Endothelial cell of umbilical vein (primary cell): ENCODE measurements around the gene OXSR1.

ENCODE experiments used
- CTCF ChIP-seq, 2 donors: IDR thresholded peaks; 1 replicate in 1 of 2; 2 replicates in 1 of 2; pipeline ENCODE4 v1.5.1; 2011; ENCODE audit warnings: low read length in 2 of 2, mild to moderate bottlenecking in 2 of 2, moderate library complexity in 2 of 2, control low read depth in 1 of 2, inconsistent platforms in 1 of 2, low read depth in 1 of 2; ENCODE audit not compliant: insufficient read depth in 1 of 2; ENCODE audit errors: extremely low read depth in 1 of 2
- EZH2 ChIP-seq: IDR thresholded peaks from 2 replicates; pipeline ENCODE4 v1.6.1; 2012; ENCODE audit warnings: borderline replicate concordance, low read depth, mild to moderate bottlenecking, moderate library complexity, low read length, inconsistent platforms; ENCODE audit not compliant: severe bottlenecking
- FOS ChIP-seq: IDR thresholded peaks from 2 replicates; pipeline ENCODE4 v1.6.1; 2011; ENCODE audit warnings: mild to moderate bottlenecking, low read length, moderate library complexity, borderline replicate concordance; ENCODE audit not compliant: insufficient read depth
- POLR2A ChIP-seq: IDR thresholded peaks from 2 replicates; pipeline ENCODE4 v1.6.1; 2012; ENCODE audit warnings: low read depth, mild to moderate bottlenecking, control low read depth, low read length

DNA sequence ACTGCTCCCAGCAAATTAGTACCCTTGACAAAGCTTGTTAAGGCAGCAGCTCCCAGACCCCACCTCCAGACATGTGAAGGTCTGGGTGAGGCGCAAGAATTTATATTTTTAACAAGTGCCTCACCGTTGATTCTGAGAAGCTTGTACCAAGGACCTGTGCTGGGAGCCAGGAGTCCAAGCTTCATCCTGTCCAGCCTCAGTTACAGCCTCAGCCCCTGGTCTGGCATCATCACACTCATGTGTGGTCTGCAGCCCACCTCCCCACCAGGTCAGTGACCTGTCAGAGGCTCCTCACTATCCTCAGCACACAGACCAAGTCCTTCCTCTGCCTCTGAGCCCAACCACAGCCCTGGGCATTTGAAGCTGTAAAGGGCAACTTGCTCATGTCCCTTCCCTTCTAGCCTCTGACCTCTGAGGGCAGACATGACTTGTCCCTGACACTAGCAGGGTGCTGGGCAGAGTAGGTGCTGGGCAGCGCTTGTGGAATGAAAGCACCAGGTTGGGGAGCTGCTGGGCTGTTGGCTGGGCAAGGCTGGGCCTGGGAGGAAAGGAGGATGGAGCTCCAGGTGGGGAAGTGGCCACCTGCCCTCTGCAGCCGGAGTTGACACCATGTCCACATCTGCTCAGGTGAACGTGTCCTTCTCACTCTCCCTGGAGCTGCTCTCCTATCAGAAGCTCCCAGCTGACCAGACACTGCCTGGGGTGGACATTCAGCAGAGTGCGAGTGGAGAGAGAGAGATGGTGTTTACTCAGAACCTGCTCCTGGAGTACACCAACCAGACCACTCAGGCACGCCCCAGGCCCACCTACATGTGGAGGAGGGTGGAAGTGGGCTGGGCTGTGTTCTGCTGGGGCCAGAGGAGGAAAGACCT, 45.3 kb upstream of the OXSR1 start:
- TF ChIP-seq POLR2A, result no peak
- TF ChIP-seq CTCF (IDR thresholded peaks at IDR 0.05; ENCODE audit: extremely low read depth in 1 of 2, insufficient read depth in 1 of 2, low read depth in 1 of 2, low read length in 2 of 2), result no peak
- no peak for TF ChIP-seq EZH2
- TF ChIP-seq FOS, result no peak
